Fibroblast of lung (primary cell): ENCODE measurements around the gene UBE2Q2. TPM values are rescaled to one million over a fixed set of nuclear protein-coding genes. Genes with fewer than 3 reads are reported as not detected.
A peak's percentile ranks its signal among the peaks of the same experiment; 100 is the strongest.
"Not testable (repeated sequence)": the region's sequence is repeated elsewhere in the genome, so short reads cannot be mapped to it uniquely, and the experiment has no call there.

ENCODE experiments used
- DNase-seq, 2 donors: peaks; one replicate each; pipeline versions ENCODE4 v3.0.0 to v3.0.0-alpha.2; 2010; ENCODE audit warnings: low read depth in 2 of 2
- H2AFZ ChIP-seq: 2 replicates; pipeline ENCODE4 v1.5.1; 2012; ENCODE audit warnings: low read length, control low read depth, inconsistent platforms
- H3K27ac ChIP-seq: 2 replicates; pipeline ENCODE4 v1.5.1; 2011; ENCODE audit warnings: low read length, control low read depth; ENCODE audit not compliant: insufficient read depth
- H3K27me3 ChIP-seq: 2 replicates; pipeline ENCODE4 v1.5.1; 2011; ENCODE audit warnings: mild to moderate bottlenecking, low read length; ENCODE audit not compliant: control insufficient read depth, insufficient read depth
- H3K36me3 ChIP-seq: 2 replicates; pipeline ENCODE4 v1.5.1; 2011; ENCODE audit warnings: low read length; ENCODE audit not compliant: control insufficient read depth, insufficient read depth
- H3K4me1 ChIP-seq: 2 replicates; pipeline ENCODE4 v1.5.1; 2011; ENCODE audit warnings: low read length; ENCODE audit not compliant: control insufficient read depth, insufficient read depth; ENCODE audit errors: extremely low read depth
- H3K4me2 ChIP-seq: 2 replicates; pipeline ENCODE4 v1.5.1; 2011; ENCODE audit warnings: low read length, control low read depth; ENCODE audit not compliant: insufficient read depth; ENCODE audit errors: extremely low read depth
- H3K4me3 ChIP-seq, 4 experiments: fragments of 200-600 bp in 1 of 4; sonication (generic) in 1 of 4; replicated peaks in 1 of 4; 2 replicates each; pipeline ENCODE4 v1.5.1; 2011 to 2016; ENCODE audit warnings: low read length in 4 of 4, low read depth in 3 of 4, mild to moderate bottlenecking in 3 of 4, control low read depth in 2 of 4, inconsistent platforms in 1 of 4, mixed read lengths in 1 of 4; ENCODE audit not compliant: insufficient read depth in 1 of 4; ENCODE audit errors: control extremely low read depth in 1 of 4
- H3K79me2 ChIP-seq: 2 replicates; pipeline ENCODE4 v1.5.1; 2012; ENCODE audit warnings: mild to moderate bottlenecking, low read length, inconsistent platforms; ENCODE audit not compliant: control insufficient read depth, insufficient read depth
- H3K9ac ChIP-seq: 2 replicates; pipeline ENCODE4 v1.5.1; 2011; ENCODE audit warnings: mild to moderate bottlenecking, low read length, control low read depth; ENCODE audit not compliant: insufficient read depth
- H3K9me3 ChIP-seq: 2 replicates; pipeline ENCODE4 v1.5.1; 2012; ENCODE audit warnings: low read depth, low read length; ENCODE audit not compliant: control insufficient read depth, insufficient read depth
- H4K20me1 ChIP-seq: 2 replicates; pipeline ENCODE4 v1.5.1; 2011; ENCODE audit warnings: low read length; ENCODE audit not compliant: control insufficient read depth, insufficient read depth; ENCODE audit errors: extremely low read depth
- CTCF ChIP-seq, 2 donors: IDR thresholded peaks in 1 of 2; conservative IDR thresholded peaks in 1 of 2; 1 replicate in 1 of 2; 2 replicates in 1 of 2; pipeline ENCODE4 v1.5.1; 2011 to 2012; ENCODE audit warnings: low read length in 2 of 2, control low read depth in 1 of 2, inconsistent platforms in 1 of 2, low read depth in 1 of 2, mild to moderate bottlenecking in 1 of 2
- EZH2 ChIP-seq: IDR thresholded peaks from 2 replicates; pipeline ENCODE4 v1.5.1; 2012; ENCODE audit warnings: low read length, control low read depth, mild to moderate bottlenecking; ENCODE audit errors: missing control alignments
- polyA plus RNA-seq, 2 donors: library from polyadenylated mRNA; depleted of rRNA in 1 of 2; stranded (reverse) in 1 of 2; unstranded in 1 of 2; fragments of >200 nt; gene quantifications; 2 replicates each; pipeline ENCODE4 v1.2.1, GENCODE V29; 2011 to 2012; ENCODE audit warnings: missing spikeins in 1 of 2
- total RNA-seq: library from RNA; depleted of rRNA; stranded (reverse); fragments of >200 nt; gene quantifications from 2 replicates; pipeline ENCODE4 v1.2.1, GENCODE V29; 2014

Gene UBE2Q2
- total and polyA plus RNA-seq, 2 donors (not counting 1 experiment from before 2014, with no cell fraction given), result 55.7 to 62.6 TPM

- no peak overlapping the region for H3K27ac ChIP-seq
- DNase-seq, result no peak
- no peak for TF ChIP-seq EZH2
- TF ChIP-seq CTCF (conservative IDR thresholded peaks at IDR 0.05 in 1 of 2, IDR thresholded peaks at IDR 0.05 in 1 of 2; ENCODE audit: low read depth in 1 of 2, low read length in 2 of 2), result no peak
- H3K4me1 ChIP-seq, result peaks cover 4% of the 10 kb centered on the region
- H3K9ac ChIP-seq, result no peak overlapping the region
- peaks cover 21% of the 10 kb centered on the region for H3K27me3 ChIP-seq
- H3K4me3 ChIP-seq, result no peak overlapping the region
- no peaks in the 10 kb centered on the region for H3K79me2 ChIP-seq
- no peak overlapping the region for H3K4me2 ChIP-seq
- no peak overlapping the region for H2AFZ ChIP-seq
- no peaks in the 10 kb centered on the region for H3K9me3 ChIP-seq
- H4K20me1 ChIP-seq, result no peaks in the 10 kb centered on the region
- no peaks in the 10 kb centered on the region for H3K36me3 ChIP-seq
Observed at GRCh38 chr15:75799190-75799589, 44.1 kb upstream of the UBE2Q2 start.

DNA sequence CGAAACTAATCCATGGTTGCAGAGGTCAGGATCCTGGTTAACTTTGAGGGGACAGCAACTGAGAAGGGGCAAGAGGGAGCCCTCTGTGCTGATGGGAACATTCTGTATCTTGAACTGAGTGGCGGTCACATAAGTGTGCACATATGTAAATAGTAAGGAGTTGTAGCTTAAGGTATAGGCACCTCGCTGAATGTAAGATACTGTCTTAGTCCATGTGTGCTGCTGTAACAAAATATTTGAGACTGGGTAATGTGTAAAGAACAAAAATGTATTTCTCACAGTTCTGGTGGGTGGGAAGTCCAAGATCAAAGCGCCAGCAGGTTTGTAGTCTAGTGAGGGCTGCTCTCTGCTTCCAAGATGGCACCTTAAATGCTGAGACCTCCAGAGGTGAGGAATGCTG lies 42.8 kb upstream of the UBE2Q2 start:
- not testable (repeated sequence) for H3K4me1 ChIP-seq, H3K36me3 ChIP-seq, H4K20me1 ChIP-seq, H3K27ac ChIP-seq, H2AFZ ChIP-seq, H3K4me3 ChIP-seq, DNase-seq, H3K79me2 ChIP-seq, H3K9me3 ChIP-seq, H3K9ac ChIP-seq, H3K4me2 ChIP-seq
- H3K27me3 ChIP-seq, result peaks cover 18% of the 10 kb centered on the region

- H3K4me3 ChIP-seq, result peak overlapping the region; percentile 19 to 56 (median 40)
Observed at GRCh38 chr15:75801859-75802593, 41.2 kb upstream of the UBE2Q2 start.

GRCh38 chr15:75807486-75807885 lies 35.8 kb upstream of the UBE2Q2 start:
- H3K79me2 ChIP-seq, H3K27ac ChIP-seq, H2AFZ ChIP-seq, H3K4me3 ChIP-seq, H3K4me1 ChIP-seq, H3K9ac ChIP-seq, H3K9me3 ChIP-seq, H3K36me3 ChIP-seq, H3K27me3 ChIP-seq, H3K4me2 ChIP-seq, H4K20me1 ChIP-seq: not testable (repeated sequence)
- DNase-seq, result peak; percentile 13 to 37

More at GRCh38 chr15:75801859-75802593, 41.2 kb upstream of the UBE2Q2 start:
- H3K4me1 ChIP-seq, result peaks cover 4% of the 10 kb centered on the region
- no peaks in the 10 kb centered on the region for H3K36me3 ChIP-seq
- H3K9ac ChIP-seq, result no peak overlapping the region
- peak; percentile 51 to 61 for DNase-seq
- peak overlapping the region; percentile 86 for H3K4me2 ChIP-seq
- no peaks in the 10 kb centered on the region for H3K9me3 ChIP-seq
- peak overlapping the region; percentile 73 for H2AFZ ChIP-seq
- no peak overlapping the region for H3K27ac ChIP-seq
- H4K20me1 ChIP-seq, result no peaks in the 10 kb centered on the region
- H3K79me2 ChIP-seq, result no peaks in the 10 kb centered on the region
- TF ChIP-seq CTCF (conservative IDR thresholded peaks at IDR 0.05 in 1 of 2, IDR thresholded peaks at IDR 0.05 in 1 of 2; ENCODE audit: low read depth in 1 of 2, low read length in 2 of 2) (peak; percentile 64 to 77), EZH2 (no peak)
- peaks cover 13% of the 10 kb centered on the region for H3K27me3 ChIP-seq

DNA sequence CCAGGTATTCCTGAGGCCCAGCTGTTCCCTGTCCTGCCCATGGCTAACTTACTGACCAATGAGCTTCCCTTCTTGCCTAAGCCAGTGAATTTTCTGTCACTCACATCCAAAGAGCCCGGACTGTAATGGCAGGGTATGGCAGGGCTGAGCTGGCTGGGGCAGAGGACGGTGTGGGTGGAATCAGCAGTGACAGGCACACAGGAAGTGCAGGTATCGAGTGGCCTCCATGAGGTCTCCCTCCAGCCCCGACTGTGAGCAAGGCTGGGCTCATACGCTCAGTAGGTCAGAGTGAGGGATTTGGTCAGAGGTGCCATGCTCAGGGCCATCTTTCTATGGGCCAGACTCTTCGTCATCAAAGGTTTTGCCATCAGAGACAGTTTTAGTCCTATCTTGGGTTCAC lies 35.2 kb upstream of the UBE2Q2 start:
- H2AFZ ChIP-seq, H3K4me3 ChIP-seq, H3K9me3 ChIP-seq, H3K9ac ChIP-seq, H4K20me1 ChIP-seq, DNase-seq, H3K4me2 ChIP-seq, H3K79me2 ChIP-seq, H3K27ac ChIP-seq, H3K27me3 ChIP-seq, H3K4me1 ChIP-seq, H3K36me3 ChIP-seq: not testable (repeated sequence)
